Stimulated activated CD4-positive, alpha-beta T cell treated with anti-CD3 and anti-CD28 coated beads, Interleukin-2, amount 100 ng/mL, for 24 hours (primary cell): ENCODE measurements around the gene CPNE9.
A peak's percentile ranks its signal among the peaks of the same experiment; 100 is the strongest.
"Not testable (repeated sequence)": the region's sequence is repeated elsewhere in the genome, so short reads cannot be mapped to it uniquely, and the experiment has no call there.

Experiments used
- DNase-seq, 2 donors: peaks; one replicate each; pipeline ENCODE4 v3.0.0-alpha.2; 2020

CPNE9 gene

GRCh38 chr3:9749296-9749644 is 45.6 kb downstream of the CPNE9 start:
- no peak for DNase-seq

- DNase-seq, result peak; percentile 95 to 96
These were observed 46.3 kb downstream of the CPNE9 start, which contains the start of gene OGG1 for GRCh38 chr3:9749645-9750555. Gene OGG1 (plus strand): TSS chr3:9749952. CDS start chr3:9750287, 335 bp downstream.

- no peak for DNase-seq
These were observed 47.2 kb downstream of the CPNE9 start for GRCh38 chr3:9750556-9751411.

- no peak for DNase-seq
These were observed 51.0 kb downstream of the CPNE9 start for GRCh38 chr3:9754678-9755077.

- no peak for DNase-seq
These were observed 53.8 kb downstream of the CPNE9 start for GRCh38 chr3:9757427-9757826.

GRCh38 chr3:9760779-9761505 is 57.3 kb downstream of the CPNE9 start:
- DNase-seq, result no peak

GRCh38 chr3:9761919-9762318 is 58.3 kb downstream of the CPNE9 start:
- no peak for DNase-seq

- DNase-seq, result no peak
These were observed 59.2 kb downstream of the CPNE9 start for GRCh38 chr3:9762871-9763270.

- no peak for DNase-seq
These were observed 62.2 kb downstream of the CPNE9 start for GRCh38 chr3:9765865-9766264.

- no peak for DNase-seq
These were observed 63.8 kb downstream of the CPNE9 start for GRCh38 chr3:9767418-9767817.

- no peak for DNase-seq
These were observed 64.6 kb downstream of the CPNE9 start for GRCh38 chr3:9768141-9768775.

- no peak for DNase-seq
These were observed 65.4 kb downstream of the CPNE9 start for GRCh38 chr3:9769012-9769411.

GRCh38 chr3:9769426-9770275 is 66.0 kb downstream of the CPNE9 start, which contains the start of gene CAMK1:
Gene CAMK1 (minus strand): TSS chr3:9769947. CDS start chr3:9767749, 2,198 bp downstream.
- DNase-seq, result peak; percentile 70 to 79

- DNase-seq, result no peak
These were observed 66.7 kb downstream of the CPNE9 start for GRCh38 chr3:9770276-9770812.

- not testable (repeated sequence) for DNase-seq
These were observed 67.4 kb downstream of the CPNE9 start for GRCh38 chr3:9771007-9771406.

- peak in 1 of 2 donors; percentile 28 for DNase-seq
These were observed 73.5 kb downstream of the CPNE9 start for GRCh38 chr3:9776896-9777693.

- no peak for DNase-seq
These were observed 74.0 kb downstream of the CPNE9 start for GRCh38 chr3:9777694-9778021.

GRCh38 chr3:9778143-9779074 is 74.8 kb downstream of the CPNE9 start:
- peak; percentile 67 to 75 for DNase-seq

GRCh38 chr3:9779075-9779593 is 75.5 kb downstream of the CPNE9 start:
- no peak for DNase-seq
